ENCODE measurements around the gene CLCN7.
"Not testable (repeated sequence)": the region's sequence is repeated elsewhere in the genome, so short reads cannot be mapped to it uniquely, and the experiment has no call there.

Gene CLCN7

DNA sequence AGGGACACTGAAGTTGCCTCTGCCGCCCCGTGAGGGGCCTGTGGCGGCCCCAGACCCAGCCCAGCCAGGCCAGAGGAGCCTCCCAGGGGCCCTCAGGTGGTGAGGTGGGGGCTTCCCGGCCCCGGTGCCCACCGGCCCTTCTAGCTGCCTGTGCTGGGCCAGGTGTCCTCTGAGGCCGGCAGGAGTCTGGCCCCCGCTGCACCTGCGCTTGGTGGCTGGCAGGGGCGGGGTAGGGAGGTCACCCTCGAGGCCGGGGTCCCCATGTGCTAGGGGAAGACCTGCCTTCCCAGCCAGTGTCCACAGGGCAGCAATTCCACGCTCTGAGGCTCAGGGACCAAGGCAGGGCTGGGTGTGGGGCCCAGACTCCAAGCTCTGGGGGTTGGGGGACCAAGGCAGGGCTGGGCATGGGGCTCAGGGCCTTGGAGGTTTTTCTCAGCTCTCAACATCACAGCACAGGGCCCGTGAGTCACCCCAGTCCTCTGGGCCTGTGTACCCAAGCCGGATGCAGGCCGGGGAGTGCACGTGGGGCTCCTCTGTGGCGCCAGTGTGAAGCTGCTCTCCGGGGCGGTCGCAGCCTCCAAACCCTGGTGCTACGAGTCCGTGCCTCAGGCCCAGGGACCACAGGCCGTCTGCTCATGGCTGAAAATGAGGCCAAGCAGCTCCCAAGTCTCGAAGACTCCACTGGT is 29.2 kb downstream of the CLCN7 start:
- no peak for DNase-seq (ENCODE audit: low read depth)

DNA sequence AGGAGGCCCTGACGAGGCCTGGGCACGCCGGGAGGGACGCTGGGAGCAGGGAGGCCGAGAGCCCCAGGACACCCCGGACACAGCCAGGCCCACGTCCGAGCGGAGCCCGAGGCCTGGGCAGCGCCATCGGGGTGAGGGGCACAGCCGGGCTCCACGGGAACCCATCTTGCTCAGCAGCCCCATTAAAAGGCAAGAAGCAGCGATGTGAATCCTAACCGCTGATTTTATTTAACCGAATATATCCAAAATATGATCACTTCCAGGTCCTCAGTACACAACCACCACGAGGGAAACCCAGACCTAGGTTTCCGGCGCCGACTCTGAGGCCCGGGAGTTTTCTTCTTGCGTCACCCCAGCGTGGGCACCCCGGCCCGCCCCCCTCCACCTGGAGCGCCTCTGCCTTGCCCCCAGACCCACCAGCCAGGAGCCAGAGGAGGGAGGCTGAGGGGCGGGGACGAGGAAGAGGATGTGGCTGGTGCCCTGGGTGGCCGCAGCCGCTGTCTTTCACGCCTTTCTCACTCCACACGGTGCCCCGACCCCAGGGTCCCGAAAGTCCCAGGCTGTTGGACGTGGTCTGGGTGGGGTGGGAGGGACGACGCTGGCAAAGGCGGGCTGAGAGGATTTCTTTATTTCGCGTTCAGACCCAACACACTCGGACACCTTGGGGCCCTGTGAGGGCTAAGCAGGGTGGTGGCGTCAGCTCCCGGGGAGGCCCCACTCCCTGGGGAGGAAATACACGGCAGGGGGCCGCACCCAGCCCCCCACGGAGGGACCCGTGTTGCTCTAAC is 29.9 kb downstream of the CLCN7 start:
- DNase-seq (ENCODE audit: low read depth), result no peak

DNA sequence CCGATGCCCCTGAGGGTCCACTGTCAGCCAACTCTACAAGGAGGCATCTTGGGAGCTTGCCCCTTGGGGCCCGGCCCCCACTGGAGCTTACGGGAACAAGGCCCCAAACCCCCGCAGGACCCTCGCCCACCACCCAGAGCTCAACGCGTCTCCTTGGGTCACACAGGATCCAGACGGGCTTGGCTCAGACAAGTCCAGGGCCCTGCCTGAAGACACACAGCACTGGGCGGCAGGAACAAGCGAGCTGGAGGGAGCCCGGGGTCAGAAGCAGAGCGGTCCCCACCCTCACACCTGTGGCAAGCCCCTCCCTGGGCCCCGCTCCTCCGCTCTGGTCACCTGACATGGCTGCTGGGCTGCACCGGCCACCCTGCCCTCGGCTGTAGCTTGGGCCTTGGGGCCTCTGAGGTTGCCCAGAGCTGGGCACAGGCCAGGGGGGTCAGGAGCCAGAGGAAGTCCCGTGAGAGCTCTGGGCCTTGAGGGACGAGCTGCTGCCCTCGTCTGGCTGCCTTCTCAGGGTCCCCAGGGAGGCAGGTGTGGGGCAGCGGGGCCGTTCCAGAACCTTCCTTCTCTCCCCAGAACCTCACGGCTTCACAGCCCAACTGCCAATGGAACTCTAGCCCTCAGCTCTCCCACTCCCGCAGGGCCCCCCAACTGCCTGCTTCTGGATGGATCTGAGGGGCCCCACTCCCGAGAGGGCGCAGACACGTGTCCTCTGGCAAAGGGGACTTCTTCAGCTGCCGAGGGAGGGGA is 30.7 kb downstream of the CLCN7 start, which contains the start of gene CCDC154:
CCDC154 (minus strand) TSS at position 577 of the 750 bp plus-strand sequence; CDS start at position 343, 234 bp downstream.
- DNase-seq (ENCODE audit: low read depth), result no peak

DNA sequence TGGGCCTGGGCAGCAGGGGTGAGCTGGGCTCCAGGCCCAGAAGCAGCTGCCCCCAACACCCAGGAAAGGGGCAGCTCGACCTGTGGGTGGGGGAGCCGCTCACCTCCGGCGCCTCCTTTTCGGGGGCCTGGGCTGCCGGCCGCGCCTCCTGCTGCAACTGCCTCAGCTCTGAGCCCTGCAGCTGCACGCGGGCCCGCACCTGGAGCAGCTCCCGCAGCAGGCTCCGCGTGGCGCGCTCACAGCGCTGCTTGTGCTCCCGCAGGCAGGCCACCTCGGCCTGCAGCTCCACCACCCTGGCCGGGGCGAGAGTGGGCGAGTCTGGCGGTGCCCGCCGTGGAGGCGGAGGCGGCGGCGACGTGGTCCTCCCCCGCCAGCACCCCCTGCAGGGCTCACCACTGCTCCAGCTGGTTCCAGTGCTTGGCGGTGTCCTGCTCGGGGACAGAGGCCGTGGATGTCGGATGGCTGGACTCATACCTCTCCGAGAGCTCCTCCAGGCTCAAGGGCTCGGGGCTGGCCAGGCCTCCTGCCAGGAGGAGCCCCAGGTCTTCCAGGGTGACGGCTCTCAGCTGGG is 31.3 kb downstream of the CLCN7 start:
- no peak for DNase-seq (ENCODE audit: low read depth)

DNA sequence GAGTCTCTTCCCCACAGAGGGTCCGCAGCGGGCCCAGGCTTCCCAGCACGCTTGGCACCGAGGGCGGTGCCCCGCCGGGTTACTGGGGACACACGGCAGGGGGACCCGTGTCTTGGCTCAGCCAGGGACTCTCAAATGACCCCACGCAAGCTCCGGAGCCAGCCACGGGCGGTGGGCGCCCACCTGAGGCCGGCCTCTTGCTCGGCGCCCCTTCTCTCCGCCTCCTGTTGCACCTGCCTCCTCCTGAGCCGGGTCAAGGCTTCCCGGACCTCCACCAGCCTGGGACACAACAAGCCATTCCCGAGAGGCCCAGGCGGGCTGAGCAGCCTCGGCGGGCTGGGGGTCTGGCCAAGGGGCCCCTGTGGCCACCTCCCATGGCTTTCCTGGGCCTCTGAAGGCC is 32.1 kb downstream of the CLCN7 start:
- no peak for DNase-seq (ENCODE audit: low read depth)

DNA sequence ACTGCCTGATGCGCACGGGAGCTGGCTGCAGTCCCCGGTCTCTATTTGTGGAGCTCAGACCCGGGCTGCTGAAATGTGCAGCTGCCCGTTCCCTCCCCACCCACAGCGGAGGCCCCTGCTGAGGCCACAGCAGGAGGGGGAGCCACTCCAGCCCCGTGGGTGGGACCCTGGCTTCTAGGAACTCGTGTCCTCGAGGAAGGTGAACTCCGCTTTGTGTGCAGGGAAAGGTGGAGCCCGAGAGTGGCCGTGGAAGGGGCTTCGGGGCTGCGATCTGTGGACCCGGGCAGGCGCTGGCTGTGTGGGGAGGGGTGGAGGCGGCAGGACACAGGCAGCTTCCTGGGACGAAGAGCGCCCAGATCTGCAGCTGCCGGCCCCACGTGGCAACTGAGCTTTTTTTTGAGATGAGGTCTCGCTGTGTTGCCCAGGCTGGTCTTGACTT is 33.4 kb downstream of the CLCN7 start:
- no peak for DNase-seq (ENCODE audit: low read depth)

DNA sequence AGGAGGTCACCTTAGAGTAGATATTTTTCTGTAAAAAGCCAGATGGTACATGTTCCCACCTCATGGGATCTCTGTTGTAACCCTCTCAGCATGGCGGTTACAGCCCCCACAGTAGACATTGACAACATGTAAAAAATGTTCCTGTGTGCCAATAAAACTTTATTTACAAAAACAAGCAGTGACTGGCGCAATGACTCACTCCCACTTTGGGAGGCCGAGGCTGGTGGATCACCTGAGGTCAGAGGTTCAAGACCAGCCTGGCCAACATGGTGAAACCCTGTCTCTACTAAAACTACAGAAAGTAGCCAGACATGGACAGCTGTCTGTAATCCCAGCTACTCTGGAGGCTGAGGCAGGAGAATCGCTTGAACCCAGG is 35.1 kb downstream of the CLCN7 start:
- DNase-seq (ENCODE audit: low read depth), result not testable (repeated sequence)

DNA sequence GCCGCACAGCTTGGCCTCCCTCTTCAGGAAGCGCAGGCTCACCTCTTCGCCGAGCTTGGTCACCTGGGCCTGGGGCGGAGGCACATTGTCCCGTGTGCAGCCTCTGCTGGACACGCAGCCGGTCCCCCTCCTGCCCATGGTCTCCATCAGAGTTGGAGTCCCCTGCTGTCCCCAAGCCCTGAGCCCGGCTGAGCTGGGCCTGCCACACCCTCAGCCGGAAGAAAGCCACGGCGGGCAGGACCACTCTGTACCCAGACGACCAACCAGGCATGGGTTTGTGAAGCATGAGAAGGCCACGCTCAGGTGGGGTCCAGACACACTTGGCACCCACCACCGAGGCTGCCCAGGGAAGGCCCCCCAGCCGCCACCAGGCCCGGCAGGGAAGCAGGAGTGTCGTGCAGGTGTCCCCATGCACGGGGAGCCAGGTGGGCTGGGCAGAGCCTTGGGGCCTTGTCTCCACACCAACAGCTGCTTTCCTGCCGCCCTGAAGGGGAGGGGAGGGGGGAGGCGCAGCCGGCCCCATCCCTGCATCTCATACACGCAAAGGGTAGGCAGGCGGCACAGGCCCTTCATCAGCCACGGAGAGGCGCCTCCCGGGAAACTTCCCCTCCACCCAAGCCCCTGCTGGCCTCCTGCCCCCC is 35.6 kb downstream of the CLCN7 start:
- DNase-seq (ENCODE audit: low read depth), result no peak

DNA sequence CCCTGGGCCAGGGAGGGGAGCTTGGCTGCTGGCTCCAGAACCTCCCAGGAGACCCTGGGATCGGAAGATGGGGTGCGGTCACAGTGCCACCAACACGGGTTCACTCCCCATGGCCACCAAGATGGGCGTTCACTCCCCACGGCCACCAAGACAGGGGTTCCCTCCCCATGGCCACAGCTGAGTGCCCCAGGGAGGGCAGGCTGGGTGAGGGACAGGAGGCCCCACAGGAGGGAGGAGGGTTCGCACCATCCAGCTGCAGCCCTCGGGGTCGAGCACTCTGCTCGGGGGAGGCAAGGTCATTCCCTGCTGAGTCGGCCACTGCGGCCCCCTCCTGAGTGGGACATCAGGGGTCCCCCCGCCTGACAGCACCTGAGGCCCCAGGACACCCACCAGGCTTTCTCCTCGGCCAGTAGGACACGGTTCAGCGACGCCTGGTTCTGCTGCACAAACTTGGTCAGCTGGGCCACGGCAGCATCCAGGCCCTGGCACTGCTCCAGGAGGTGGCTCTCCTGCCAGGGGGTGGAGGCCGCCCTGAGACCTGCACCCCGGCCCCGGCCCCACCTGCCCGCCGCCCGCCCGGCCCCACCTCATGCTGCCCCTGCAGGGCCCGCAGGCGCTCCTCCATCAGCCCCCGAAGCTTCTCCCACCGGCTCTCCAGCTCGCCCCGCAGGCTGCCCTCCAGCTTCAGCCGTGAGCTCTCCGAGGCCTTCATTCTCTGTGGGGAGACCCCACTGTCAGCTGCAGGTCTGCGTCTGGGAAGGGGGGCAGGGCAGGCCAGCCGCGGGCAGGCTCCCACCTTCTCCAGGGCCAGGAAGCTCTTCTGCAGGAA is 36.4 kb downstream of the CLCN7 start:
- DNase-seq (ENCODE audit: low read depth), result no peak

DNA sequence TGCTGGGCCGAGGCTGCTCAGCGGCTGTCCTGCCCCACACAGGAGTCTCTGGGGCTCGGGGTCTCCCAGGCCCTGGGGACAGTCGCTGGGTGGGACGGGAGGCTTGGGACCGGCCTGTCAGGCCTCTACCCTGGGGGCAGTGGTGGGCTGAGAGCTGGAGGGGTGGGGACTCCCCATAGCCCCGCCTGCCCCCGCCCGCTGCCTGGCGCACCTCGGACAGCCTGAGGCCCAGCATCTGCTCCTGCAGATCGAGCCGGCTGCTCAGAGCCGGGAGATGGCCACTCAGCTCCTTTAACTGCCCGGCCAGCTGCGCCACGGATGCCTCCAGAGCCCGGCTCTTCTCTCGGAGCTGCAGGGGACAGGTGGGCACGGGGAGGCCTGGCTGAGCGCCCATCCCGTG is 37.2 kb downstream of the CLCN7 start:
- DNase-seq (ENCODE audit: low read depth), result no peak

DNA sequence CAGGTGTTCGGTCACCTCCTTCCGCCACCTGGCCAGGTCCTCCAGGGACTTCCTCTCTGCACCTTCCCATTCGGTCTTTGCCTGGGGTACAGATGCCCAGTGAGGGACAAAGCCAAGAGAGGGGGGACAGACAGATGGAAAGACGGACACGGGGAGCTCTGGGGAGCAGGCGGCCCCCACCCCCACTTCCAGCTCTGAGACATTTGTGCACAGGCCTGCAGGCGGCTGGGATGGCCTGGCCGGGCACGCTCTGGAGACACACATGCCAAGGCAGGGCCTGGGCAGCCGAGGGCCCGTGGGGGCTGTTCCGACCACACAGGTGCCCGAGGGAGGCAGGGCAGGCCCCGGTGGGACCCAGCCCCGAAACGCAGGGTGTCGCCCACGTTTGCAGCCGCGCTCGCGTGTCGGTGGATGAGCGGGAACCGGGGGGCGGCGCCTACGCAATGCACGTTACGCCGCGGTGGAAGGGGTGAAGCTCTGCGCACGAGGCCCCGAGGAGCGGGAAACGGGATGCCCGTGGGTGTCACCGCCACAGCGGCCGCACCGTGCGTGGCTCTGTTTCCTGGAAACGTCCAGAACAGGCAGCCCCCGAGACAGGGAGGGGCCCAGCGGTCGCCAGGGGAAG is 38.0 kb downstream of the CLCN7 start:
- no peak for DNase-seq (ENCODE audit: low read depth)

DNA sequence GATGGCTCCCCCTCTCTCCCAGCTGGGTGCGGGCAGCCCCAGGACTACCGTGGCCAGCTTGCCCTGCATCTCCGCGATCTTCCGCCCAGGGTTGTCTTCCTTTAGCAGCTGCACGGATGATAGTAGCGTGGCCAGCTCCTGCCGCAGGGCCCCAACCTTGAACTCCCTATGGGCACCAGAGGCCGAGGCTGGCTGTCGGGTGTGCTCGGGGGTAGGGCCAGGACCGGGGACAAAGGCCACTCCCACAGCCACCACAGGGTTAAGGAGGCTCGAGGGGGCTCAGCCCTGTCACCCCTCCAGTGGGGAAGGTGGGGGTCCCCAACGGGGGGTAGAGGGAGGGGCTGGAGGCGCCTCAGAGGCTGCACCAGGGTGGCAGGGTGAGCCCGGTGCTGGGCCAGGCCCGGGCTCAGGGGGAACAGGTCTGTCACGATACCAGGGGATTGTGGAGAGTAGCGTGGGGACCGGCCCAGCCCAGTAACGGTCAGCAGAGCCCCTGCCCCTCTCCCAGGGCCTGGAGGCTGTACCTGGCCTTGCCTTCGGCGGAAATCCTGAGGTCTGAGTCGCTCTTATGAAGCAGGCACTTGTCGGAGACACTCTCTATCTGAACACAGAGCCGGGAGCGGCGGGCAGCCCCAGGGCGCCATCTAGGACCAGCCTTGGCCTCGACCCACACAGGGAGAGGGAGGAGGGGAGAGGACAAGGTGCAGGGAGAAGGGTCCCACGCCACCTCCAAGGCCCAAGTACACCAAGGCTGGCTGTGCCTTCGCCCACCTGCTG is 38.7 kb downstream of the CLCN7 start:
- DNase-seq (ENCODE audit: low read depth), result no peak

DNA sequence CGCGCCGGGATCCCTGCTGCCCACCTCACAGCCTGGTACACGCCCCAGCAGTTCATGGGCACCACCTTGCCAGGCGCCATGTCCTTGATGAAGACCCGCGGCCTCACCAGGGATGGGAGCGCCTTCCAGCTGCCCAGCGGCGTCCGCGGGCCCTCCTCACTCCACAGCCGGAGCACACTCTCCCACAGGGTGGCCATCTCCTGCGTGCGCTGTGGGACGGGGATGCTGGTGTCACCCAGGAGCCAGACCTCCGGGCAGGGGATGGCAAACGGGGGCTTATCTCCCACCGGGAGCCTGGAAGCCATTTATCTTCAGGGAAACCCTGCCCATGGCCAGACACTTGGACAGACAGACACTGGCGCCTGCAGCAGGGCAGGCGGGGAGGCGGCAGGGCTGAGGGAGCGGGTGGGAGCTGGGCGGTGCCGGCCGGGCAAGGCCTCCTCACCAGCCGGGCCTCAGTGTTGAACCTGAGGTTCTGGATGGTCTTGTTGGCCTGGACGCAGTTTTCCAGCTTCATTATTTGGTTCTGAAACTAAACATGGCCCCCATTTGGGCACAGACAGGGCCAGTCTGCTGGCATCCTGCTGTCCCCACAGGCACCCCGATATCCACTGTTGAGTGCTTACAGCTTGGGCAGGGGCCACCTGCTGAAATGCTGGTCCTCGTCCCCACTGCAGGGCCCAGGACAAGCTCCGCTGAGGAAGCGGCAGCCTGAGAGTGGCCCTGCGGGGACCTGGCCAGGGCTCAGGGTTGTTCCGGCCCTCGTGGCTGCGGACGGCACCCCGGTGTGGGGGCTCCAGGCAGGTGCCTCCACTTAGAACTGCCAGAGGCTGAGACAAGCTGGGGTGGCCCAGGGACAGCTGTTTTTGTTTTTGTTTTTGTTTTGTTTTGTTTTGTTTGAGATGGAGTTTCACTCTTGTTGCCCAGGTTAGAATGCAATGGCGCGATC is 39.9 kb downstream of the CLCN7 start:
- DNase-seq (ENCODE audit: low read depth), result no peak

DNA sequence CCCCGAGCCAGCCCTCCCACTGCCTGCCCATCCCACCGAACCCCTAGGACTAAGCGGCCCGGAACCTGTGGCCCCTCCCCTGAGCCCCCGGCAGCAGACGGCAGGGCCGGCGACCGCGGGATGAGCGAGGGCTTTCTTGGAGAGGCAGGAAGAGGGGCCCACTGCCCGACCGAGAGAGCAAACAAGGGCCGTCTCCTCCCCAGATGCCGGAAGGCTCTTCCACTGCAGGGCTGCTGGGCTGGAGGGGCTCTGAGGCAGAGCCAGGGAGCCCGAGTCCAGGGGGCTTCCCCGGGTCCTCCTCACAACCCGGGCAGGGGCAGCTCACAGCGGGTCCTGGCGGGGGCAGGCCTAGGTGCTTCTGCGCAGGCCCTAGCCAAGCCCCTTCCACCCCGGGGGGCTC is 41.1 kb downstream of the CLCN7 start:
- DNase-seq (ENCODE audit: low read depth), result no peak

DNA sequence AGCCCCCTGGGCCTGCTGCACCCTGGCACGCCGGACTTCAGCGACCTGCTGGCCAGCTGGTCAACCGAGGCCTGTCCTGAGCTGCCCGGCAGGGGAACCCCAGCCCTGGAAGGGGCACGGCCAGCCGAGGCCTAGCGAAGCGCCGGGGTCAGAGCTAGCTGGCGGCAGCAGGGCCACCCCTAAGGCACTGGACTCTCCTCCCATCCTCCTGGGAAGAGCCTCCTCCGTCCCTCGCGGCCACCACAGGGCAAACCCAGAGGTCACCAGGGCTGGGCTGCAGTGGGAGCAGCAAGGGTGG is 41.6 kb downstream of the CLCN7 start:
- no peak for DNase-seq (ENCODE audit: low read depth)

DNA sequence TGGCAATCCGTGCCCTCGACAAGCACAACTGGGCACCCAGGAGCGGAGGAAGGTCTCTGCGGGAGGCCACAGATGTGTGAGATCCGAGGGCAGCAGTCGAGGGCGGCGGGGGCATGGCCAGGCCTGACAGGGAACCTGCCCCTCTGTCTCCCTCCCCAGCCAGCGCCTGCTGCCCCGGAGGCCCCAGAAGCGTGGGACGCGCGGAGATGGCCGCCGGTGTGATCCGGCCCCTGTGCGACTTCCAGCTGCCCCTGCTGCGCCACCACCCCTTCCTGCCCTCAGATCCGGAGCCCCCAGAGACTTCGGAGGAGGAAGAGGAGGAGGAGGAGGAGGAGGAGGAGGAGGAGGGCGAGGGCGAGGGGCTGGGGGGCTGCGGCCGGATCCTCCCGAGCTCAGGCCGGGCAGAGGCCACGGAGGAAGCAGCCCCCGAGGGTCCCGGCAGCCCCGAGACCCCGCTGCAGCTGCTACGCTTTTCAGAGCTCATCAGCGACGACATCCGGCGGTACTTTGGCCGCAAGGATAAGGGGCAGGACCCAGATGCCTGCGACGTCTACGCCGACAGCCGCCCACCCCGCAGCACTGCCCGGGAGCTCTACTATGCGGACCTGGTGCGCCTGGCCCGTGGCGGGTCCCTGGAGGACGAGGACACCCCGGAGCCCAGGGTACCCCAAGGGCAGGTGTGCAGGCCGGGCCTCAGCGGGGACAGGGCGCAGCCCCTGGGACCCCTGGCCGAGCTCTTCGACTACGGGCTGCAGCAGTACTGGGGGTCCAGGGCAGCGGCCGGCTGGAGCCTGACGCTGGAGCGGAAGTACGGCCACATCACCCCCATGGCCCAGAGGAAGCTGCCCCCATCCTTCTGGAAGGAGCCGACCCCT is 42.2 kb downstream of the CLCN7 start:
- DNase-seq (ENCODE audit: low read depth), result no peak

DNA sequence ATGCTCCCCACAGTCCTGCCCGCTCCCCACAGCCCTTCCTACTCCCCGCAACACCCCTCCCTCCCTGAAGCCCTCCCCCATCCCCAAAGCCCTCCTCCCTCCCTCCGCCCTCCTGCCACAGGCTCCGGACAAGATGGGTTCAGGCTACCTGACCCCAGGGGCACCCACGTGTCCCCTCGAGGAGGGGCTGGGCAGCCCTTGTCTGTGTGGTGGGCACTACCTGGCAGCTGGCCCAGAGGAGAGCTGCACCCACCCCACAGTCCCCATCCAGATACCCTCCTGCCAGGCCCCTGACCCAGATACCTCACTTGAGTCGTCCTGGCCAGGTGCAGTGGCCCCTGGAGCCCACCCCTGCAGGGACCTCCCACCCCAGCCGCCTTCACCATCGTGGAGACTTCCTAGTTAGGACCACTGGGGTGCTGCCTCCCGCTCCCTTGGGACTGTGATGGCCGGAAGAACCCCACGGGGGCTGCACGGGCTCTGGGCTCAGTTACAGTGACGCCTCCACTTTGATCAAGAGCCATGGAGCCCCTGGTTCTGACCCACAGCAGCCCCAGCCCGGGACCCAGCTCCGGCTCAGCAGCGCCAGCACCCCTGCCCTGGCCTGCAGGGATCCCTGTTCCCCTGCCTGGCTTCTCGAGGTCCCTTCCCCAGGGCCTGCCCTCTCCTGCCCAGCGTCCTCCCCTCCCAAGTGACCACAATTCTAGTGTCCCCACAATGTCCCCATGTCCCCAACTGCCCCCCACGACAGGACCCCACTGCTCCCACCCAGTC is 43.1 kb downstream of the CLCN7 start:
- no peak for DNase-seq (ENCODE audit: low read depth)

Measured in stimulated activated CD8-positive, alpha-beta memory T cell treated with anti-CD3 and anti-CD28 coated beads, Interleukin-12 subunit alpha, Interleukin-12 subunit beta, amount 100 ng/mL, for 4 hours (primary cell).